HG02970 (cell line): ENCODE results near the gene UBAC2.
"Not testable (repeated sequence)": the region's sequence is repeated elsewhere in the genome, so short reads cannot be mapped to it uniquely, and the experiment has no call there.

Source experiments
- ATAC-seq: cut with Tn5 transposase; IDR thresholded peaks from one replicate; pipeline ENCODE4 v1.9.1; 2021; ENCODE audit warnings: mild to moderate bottlenecking, moderate library complexity, moderate number of reproducible peaks; ENCODE audit not compliant: unreplicated experiment, low FRiP score

UBAC2 gene

DNA sequence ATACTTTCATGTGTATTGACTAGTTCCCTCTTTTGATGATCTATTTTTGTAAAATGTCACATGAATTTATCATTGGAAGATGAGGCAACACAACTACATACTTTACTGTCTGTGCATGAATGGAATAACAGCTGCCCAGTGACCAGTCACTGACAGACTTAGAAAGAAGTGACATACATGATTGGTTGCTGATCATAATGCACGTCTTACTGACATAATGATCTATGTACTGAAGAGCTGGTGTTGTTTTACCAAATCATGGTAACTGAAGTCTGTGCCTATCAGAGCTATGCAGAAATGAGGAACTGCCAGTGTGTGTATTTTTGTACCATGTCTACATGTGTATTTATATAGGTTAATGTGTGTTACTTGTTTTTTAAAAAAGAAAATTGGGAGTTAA, 31.1 kb downstream of the UBAC2 start:
- no peak for ATAC-seq

DNA sequence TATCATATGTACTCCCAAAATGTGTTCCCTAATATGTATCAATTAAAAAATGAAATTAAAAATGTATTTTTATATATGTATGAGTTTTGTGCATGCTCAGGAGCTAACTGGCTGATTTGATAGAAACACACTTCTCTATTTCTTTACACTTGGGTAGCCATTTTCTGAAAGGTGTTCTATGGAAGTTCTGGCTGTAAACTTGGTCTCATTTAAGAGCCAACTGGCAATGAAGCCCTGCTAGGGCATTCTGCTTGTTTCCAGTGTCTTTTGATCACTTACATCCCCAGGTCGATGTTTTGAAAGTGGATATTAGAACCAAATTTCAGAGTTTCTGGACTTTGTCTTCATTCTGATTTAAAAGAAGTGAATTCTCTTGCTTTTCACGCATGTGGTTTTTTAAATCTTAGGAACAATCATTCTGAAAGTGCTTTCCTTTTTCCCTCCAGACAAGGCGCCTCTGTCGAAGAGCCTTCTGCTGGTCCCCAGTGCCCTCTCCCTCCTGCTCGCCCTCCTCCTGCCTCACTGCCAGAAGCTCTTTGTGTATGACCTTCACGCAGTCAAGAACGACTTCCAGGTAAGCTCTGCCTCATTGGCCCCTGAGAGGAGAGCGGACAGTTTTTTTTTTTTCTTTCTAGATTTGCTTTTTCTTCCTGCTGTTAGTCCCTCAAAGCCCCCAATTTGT, 37.5 kb downstream of the UBAC2 start:
- ATAC-seq: no peak

DNA sequence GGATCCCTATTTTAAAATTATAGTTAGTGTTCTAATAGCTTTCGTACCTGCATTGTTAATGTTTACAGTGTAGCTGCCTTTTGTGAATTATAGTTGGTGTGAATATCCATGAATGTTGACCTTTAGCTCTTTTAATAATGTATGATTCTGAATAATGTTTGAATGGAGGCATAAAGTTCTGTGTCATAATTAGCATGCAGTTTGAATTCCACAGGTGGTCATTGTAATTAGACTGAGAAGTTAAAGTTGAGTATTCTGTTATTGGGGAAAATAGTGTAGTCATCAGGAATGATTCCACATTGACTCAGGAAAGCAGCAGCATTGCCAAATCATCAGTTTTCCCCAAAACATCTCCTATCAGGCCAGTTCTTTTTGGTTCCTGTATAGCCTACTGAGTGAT, 45.4 kb downstream of the UBAC2 start:
- ATAC-seq: no peak

DNA sequence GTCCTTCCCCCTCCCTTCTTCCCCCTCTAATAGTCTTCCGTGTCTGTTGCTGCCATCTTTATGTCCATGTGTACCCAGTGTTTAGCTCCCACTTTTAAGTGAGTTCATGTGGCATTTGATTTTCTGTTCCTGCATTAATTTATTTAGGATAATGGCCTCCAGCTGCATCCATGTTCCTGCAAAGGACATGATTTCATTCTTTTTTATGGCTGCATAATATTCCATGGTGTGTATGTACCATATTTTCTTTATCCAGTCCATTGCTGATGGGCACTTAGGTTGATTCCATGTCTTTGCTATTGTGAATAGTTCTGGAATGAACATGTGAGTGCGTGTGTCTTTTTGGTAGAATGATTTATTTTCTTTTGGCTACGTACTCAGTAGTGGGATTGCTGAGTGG, 48.5 kb downstream of the UBAC2 start:
- ATAC-seq: not testable (repeated sequence)

DNA sequence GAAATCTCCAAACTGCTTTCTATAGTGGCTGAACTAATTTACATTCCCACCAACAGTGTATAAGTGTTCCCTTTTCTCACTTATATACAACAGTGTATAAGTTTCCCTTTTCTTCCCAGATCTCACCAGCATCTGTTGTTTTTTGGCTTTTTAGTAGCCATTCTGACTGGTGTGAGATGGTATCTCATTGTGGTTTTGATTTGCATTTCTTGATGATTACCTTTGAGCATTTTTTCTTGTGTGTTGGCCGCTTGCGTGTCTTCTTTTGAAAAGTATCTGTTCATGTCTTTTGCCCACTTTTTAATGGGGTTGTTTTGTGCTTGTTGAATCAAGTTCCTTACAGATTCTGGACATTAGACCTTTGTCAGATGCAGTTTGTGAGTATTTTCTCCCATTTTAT, 49.0 kb downstream of the UBAC2 start:
- not testable (repeated sequence) for ATAC-seq

DNA sequence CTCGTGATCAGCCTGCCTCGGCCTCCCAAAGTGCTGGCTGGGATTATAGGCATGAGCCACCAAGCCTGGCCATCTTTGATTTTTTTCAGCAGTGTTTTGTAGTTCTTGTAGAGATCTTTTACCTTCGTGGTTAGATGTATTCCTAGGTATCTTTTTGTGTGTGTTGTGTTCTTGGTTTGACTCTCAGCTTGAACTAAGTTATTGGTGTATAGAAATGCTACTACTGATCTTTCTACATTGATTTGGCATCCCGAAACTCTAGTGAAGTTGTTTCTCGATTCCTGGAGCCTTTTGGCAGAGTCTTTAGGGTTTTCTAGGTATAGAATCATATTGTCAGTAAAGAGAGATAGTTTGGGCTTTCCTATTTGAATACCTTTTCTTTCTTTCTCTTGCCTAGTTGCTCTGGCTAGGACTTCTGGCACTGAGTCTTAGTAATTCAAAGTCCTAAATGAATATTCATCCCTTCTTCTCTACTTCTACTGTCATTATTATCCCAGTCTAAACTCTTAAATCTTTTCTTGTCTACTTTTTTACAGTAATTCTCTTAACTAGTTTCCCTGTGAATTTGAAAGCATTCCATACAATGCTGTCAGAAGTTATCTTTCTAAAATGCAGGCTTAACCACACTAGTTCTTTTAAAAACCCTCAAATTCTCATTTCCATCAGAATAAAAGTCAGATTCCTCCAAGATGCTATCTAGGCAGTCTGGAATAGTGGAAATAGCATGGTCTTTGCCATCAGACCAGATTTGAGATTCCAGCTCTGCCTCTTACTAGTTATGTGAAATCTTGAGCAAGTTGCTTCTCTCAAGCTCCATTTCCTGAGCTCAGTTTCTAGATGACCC, 50.5 kb downstream of the UBAC2 start:
- ATAC-seq: no peak

DNA sequence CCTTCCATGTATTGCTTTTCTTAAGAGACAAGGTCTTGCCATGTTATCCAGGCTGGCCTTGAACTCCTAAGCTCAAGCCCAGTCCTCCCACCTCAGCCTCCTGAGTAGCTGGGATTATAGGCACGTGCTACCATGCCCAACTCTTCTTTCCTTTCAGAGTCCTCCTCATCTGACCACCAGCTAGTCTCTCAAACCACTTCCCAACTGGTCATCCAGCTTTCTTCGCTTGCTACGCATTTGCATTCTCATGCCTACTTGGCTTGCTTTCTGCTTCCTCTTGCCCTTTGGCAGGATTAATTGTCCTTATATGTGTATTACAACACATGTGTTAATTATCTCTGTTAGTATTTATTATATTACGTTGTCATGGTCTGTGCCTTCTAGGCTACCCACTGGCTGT, 51.3 kb downstream of the UBAC2 start:
- no peak for ATAC-seq

DNA sequence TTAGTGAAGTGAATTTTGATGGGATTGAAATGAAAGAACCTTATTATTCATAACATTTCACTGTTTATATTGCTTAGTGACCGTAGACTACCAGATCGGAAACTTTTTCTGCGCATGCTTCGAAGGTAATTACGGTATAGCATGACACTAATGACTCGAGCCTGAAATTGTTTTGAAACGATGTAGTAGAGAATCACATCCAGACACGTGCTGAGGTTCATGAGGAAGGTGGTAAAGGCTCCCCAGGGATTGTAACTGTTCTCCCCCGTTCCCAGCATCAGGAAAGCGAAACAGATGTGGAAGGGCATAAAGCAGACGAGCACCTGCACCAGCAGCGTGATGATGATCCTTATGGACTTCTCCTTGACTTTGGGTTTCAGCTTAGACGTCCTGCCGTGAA, 54.2 kb downstream of the UBAC2 start:
- no peak for ATAC-seq

DNA sequence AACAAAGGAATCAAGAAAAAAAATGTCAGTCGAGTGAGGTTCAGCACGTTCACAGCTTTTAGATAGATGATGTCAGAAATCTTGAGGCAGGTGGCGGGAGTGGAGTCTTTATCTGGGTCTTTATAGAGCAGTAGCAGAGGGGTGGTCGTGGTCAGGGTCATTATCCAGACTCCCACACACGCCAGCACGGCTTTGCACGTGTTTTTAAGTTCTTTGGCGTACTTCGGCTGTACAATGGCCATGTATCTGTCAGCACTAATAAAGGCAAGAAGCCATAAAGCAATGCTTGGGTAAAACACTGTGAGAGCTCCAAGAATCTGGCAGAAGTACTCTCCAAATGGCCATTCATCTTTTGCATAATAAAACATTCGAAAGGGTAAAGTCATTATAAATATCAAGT, 54.6 kb downstream of the UBAC2 start:
- ATAC-seq: no peak

DNA sequence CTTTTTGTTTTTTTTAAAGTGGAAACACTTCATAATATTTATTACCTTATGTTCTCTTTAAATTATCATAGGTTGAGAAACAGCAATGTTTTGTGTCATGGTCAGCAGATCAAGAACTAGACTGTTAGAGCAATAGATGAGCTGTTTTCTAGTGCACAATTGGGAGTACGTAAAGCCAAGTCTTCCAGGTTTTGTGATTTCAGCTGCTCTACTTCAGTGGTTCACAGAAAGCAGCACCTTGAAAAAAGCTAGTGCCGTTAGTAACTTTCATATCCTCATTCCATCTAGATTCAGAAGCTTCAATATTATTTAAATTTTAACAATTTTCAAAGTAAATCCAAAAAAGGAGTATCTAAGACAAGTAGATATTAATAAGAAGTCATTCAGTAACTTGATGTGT, 55.6 kb downstream of the UBAC2 start:
- no peak for ATAC-seq

DNA sequence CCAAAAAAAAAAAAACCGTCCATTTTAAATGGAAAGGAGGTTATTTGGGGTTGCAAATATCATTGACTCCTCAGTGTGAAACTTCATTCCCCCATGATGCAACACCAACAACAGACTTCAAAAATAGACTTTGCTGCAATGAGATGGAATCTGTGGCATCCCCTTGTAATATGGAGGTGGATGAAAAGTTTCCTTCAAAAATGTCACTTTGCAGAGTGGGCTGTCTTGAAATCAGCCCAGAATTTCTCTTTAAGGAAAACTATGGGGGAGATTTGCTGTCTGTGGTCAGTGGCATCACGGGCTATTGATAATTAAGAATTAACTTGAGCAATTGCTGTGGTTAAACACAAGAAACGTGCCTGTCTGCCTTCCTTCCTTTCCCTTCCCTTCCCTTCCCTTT, 56.1 kb downstream of the UBAC2 start:
- ATAC-seq: no peak

DNA sequence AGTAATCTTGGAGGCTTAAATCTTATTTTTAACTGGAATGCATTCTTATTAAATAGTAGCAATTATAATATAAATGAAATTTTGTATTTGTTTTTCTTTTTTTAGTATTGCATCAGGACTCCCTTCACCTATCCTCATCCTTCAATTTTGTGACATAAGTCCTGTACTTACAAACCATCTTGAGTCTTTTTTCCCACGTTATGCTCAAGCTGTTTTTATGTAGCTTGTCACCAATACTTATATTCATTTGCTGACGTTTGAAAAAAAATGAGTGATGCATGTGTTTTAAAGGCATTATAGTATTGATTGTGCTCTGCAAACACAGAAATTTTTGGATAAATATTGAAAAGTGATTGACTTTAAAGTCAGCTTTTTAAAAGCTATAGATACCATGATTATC, 56.6 kb downstream of the UBAC2 start:
- no peak for ATAC-seq

DNA sequence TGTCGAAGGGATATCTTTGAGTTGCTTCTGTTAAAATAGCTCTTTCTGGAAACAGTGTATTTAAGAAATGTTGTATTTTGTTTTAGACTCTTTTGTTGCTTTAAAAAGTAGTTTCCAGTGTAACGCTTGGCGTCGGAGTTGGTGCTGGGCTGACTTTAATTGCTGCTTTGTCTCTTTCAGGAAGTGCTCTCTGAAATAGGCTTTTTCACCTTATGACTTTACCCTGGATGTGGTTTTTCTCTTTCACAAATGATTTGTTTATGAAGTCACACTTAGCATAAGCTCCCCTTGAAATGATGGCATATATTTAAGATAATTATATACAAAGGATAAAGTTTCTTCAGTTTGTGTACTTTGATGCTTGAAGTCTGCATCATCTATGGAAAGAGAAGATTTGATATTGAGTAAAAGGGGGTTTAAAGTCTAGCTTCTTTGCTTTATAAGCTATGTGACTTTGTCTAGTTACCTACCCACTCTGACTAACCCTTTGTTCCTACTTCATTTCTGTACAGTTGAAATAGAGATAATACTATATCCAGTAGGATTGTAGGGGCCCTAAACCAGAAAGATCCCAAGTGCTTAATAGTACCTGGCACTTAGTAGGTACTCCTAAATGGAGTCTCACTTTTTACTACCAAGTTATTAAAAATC, 57.7 kb downstream of the UBAC2 start, which contains the start of gene GPR18:
TSS of gene GPR18 (minus strand) at position 170 of the 651 bp plus-strand sequence. CDS start 2,507 bp downstream, outside the sequence.
- peak; percentile 64 for ATAC-seq

DNA sequence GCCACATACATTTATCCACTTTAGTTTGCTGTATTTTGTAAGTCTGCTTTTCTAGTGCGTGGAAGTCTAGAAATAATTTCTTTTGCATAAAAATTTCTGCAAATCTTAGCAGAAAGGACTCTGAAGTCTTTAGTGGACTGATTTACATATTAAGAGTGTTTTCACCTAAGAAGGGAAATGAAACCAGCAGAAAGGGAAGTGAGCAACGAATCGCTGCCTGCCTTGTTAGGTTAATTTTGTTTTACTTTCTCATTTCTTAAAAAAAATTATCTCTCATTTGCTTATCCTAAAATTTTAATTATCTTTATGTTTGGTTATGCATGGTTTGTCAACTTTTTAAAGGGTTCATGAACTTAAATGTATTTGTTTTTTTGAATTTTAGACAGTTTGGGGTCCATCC, 58.3 kb downstream of the UBAC2 start:
- ATAC-seq: no peak

DNA sequence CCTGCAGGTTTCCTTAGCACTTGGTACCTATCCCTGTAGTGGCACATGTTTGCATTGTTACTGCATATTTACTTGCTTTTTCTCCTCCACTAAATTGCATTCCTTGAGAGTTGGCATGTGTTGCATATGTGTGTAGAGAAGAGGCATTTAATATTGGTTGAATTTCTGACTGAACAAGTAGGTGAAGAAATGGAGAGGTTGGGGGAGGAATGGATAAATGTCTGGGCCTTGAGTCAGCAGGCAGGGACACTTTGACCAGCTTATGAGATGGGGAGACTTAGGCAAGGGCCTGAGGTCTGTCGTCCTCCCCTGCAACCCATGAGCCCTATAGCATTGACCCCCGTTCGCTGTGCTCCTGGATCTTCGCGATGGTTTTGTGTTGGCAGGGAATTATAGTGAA, 59.6 kb downstream of the UBAC2 start:
- no peak for ATAC-seq

DNA sequence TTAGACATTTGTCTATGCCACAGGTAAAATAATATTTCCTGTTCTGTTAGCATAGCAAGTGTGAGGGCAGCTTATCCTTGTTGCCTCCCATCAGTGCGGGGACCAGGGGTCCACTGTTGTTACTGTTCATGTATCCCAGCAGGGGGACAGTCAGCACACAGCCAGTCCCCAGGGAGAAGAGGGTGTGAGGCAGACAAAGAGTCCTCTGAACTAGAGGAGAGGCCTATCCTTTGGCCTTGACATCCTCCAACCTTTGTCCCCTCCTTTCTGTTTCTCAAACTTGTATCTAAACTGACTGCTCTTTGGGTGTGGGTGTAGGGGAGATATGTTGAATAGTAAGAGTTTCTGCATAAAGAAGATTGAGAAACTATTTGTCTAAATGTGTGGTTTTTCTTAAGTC, 60.4 kb downstream of the UBAC2 start:
- ATAC-seq: no peak

DNA sequence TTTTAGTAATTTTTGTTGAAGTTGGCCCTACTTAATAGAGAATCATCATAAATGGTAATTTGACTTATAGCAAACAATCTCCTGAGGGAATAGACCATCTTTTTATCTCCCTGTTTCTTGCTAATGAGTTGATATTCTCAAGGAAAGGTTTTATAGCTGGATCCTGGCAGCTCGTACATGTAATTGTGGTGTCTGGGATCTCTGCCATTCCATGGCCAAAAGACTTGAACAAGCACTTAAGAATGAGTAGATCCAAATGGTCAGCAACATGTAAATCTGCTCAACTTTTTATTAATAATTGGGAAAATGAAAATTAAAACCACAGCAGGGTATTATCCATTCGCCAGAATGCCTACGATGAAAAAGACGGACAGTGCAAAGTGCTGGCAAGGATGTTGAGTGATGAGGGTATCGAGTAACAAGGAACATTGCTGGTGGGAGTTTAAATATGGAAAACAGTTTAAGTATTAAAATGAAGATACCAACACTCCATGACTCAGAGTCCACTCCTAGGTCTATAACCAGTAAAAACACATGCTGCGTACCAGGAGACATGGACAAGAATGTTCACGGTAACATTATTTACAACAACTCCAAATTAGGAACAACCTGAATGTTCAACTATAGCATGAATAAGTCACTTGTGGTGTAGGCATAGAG, 62.6 kb downstream of the UBAC2 start:
- ATAC-seq: no peak

DNA sequence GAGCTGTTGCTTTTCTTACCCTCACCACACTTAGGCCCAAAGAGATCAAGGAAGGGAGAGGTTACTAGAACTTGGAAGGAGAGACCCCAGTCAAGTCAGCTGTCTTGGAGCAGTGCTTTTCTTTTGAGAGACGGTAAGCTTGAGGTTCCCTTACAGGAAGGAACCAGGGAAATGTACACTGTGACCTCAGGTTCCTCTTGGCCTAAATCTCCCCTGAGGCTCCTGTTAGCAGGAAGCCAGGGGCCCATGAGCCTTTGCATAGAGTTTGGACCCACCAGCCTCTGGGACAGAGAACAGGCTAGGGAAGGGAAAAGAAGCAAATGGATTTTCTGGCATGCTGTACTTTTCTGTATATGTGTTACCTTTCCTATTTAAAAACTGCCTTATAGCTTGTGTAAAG, 63.4 kb downstream of the UBAC2 start:
- ATAC-seq: no peak

DNA sequence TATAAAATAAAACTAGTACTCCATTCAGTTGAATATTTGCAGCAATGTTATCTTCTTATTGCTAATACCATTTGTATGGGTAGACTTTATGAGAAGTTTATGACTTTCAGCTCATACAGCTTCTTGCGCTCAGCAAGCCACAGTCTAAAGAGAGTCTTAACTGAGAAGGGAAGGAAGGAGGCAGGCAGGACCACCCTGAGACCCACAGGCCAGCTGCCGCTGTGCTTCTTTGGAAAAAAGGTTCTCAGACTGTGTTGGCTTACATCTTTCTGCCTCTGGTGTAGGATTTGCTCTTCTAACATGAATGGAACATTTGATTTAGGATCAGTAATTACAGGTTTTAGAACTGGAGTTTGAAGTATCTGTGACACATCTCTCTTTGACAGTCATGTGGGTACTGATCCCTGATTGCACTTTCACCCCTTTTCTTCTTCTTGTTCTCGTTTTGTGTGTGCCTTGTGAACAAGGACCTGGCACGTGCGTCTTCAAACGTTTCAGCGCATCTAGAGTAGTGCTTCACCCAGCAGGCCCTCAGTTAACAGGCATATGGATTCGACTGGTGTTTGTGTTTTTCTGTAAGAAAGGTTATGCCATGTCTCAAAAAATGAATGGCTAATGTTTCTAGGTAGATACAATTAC, 64.6 kb downstream of the UBAC2 start:
- ATAC-seq: no peak

DNA sequence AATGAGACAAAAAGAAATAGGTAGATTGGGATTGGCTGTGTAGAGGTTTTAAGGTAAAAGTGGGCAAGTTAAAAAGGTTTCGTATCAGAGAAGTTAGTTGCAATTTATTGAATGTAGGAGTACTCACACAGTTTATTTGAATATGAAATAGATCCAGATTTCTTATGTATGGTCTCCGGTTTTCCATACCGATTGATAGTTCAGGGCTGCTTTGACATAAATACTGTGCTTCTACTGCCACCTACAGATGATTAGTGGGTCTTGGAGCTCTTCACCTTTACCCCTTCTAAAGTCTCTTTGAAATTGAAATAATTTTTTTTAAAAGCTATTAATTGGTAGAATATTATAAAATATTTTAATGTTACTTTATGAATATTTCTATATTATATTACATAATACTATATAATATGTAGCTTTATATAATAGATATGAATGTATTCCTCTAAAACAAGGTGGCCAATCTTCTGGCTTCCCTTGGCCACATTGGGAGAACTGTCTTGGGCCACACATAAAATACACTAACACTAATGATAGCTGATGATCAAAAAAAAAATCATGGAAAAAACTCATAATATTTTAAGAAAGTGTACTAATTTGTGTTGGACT, 65.3 kb downstream of the UBAC2 start:
- no peak for ATAC-seq
